BLaER1 treated with 17β-estradiol and CSF1 and Interleukin-3, amounts not matched to agents 10 nM and 100 nM (cell line): ENCODE measurements around the gene PMAIP1.

Experiments
- H3K27ac ChIP-seq, 11 experiments: shearing (Covaris generic); formaldehyde crosslinking; 2 replicates each; pipeline ENCODE4 v1.8.1; 2022
- H3K27me3 ChIP-seq, 11 experiments: shearing (Covaris generic); formaldehyde crosslinking; 2 replicates each; pipeline ENCODE4 v1.8.1; 2022
- H3K36me3 ChIP-seq, 11 experiments: shearing (Covaris generic); formaldehyde crosslinking; 2 replicates each; pipeline ENCODE4 v1.8.1; 2022
- H3K4me1 ChIP-seq, 10 experiments: shearing (Covaris generic); formaldehyde crosslinking; 2 replicates each; pipeline ENCODE4 v1.8.1; 2022
- H3K4me2 ChIP-seq, 11 experiments: shearing (Covaris generic); formaldehyde crosslinking; 2 replicates each; pipeline ENCODE4 v1.8.1; 2022
- H3K4me3 ChIP-seq, 10 experiments: shearing (Covaris generic); formaldehyde crosslinking; 2 replicates each; pipeline ENCODE4 v1.8.1; 2022
- H3K9ac ChIP-seq, 11 experiments: shearing (Covaris generic); formaldehyde crosslinking; 2 replicates each; pipeline ENCODE4 v1.8.1; 2022
- H3K9me3 ChIP-seq, 11 experiments: shearing (Covaris generic); formaldehyde crosslinking; replicated peaks in 1 of 11; 2 replicates each; pipeline ENCODE4 v1.8.1; 2022
- H4K20me1 ChIP-seq, 11 experiments: shearing (Covaris generic); formaldehyde crosslinking; 2 replicates each; pipeline ENCODE4 v1.8.1; 2022
- Cebpa-rat ChIP-seq, 11 experiments: shearing (Covaris generic); IDR thresholded peaks; 2 replicates each; pipeline ENCODE4 v1.8.1; 2022

The PMAIP1 gene

DNA sequence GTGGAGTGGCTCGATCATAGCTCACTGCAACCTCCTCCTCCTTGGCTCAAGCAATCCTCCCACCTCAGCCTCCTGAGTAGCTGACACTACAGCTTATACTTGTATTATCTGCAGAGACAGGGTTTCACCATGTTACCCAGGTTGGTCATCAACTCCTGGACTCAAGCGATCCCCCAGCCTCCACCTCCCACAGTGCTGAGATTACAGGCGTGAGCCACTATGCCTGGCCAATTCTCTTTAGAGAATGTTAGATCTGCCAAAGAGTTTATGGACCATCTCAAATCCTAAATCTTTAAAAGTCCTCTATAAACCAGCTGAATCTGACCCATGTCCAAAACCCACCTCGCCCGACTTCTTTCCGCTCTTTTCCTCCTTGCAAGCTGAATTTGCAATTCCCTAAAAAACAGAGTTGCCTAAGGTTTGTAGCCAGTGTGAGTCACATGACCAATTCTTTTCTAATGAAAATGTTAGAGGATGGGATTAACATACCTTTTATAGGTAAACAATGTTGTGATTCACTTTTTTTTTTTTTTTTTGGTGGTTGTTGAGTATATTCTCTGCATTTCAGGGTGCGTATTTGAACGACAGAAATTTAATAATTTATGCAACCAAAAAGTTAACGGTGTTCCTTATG, 2.4 kb upstream of the PMAIP1 start:
- H3K4me2 ChIP-seq: peak overlapping the region in 6 of 11 experiments; percentile 82 to 99 (median 93); a peak in 9 of 22 replicates
- no peak overlapping the region for H3K4me3 ChIP-seq
- peaks cover 0 to 16% (median 9%) of the 10 kb centered on the region in 11 experiments; a peak in 19 of 22 replicates for H3K36me3 ChIP-seq
- no peak overlapping the region for H3K27ac ChIP-seq
- peaks cover 0 to 26% (median 23%) of the 10 kb centered on the region in 11 experiments; a peak in 19 of 22 replicates for H4K20me1 ChIP-seq
- no peak for TF ChIP-seq Cebpa-rat (IDR thresholded peaks at IDR 0.05)
- peaks cover 11 to 55% (median 20%) of the 10 kb centered on the region in 10 experiments for H3K4me1 ChIP-seq
- no peaks in the 10 kb centered on the region for H3K27me3 ChIP-seq
- H3K9me3 ChIP-seq: no peaks in the 10 kb centered on the region
- peak overlapping the region in 1 of 11 experiments; percentile 19; a peak in 1 of 22 replicates for H3K9ac ChIP-seq

DNA sequence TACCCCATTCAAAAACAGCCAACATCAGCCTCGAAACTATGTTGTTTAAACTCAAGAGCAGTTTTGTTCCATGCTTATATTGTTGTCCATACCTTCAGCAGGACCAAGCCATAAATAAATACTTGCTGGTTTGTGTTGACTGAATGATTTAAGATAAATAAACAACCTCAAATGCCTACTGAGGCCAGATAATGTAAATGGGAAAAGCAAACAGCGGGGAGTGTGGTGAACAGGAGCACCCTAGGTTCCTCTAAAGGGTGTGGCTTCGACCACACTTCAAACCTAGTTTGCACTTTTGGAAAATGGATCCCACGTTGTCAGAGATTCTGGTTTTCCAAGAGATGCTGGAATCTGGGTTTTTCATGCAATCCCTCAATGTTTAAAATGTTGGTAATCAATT, 1.7 kb upstream of the PMAIP1 start:
- Histone ChIP-seq H3K9me3 (no peaks in the 10 kb centered on the region), H3K27me3 (no peaks in the 10 kb centered on the region), H3K4me1 (peaks cover 18 to 62% (median 24%) of the 10 kb centered on the region in 10 experiments), H3K36me3 (peaks cover 4 to 22% (median 16%) of the 10 kb centered on the region in 11 experiments; a peak in 20 of 22 replicates), H3K9ac (peak overlapping the region in 2 of 11 experiments; percentile 93 to 97; a peak in 2 of 22 replicates), H3K4me2 (peak overlapping the region; percentile 69 to 99 (median 92); a peak in 19 of 22 replicates), H3K4me3 (peak overlapping the region in 4 of 10 experiments; percentile 75 to 99 (median 97); a peak in 4 of 20 replicates), H4K20me1 (peaks cover 0 to 33% (median 30%) of the 10 kb centered on the region in 11 experiments; a peak in 19 of 22 replicates), H3K27ac (no peak overlapping the region)
- TF ChIP-seq Cebpa-rat (IDR thresholded peaks at IDR 0.05): no peak

- H3K9me3 ChIP-seq: no peaks in the 10 kb centered on the region
- peak overlapping the region; percentile 90 to 99 (median 96) for H3K27ac ChIP-seq
- peak overlapping the region; percentile 69 to 99 (median 92) for H3K4me2 ChIP-seq
- H3K4me3 ChIP-seq: peak overlapping the region; percentile 75 to 99 (median 95)
- peaks cover 4 to 29% (median 18%) of the 10 kb centered on the region in 11 experiments; a peak in 20 of 22 replicates for H3K36me3 ChIP-seq
- H3K4me1 ChIP-seq: peaks cover 19 to 65% (median 26%) of the 10 kb centered on the region in 10 experiments
- H3K9ac ChIP-seq: peak overlapping the region; percentile 93 to 99 (median 98)
- peaks cover 0 to 39% (median 32%) of the 10 kb centered on the region in 11 experiments; a peak in 19 of 22 replicates for H4K20me1 ChIP-seq
- no peak for TF ChIP-seq Cebpa-rat (IDR thresholded peaks at IDR 0.05)
- no peaks in the 10 kb centered on the region for H3K27me3 ChIP-seq
Observed at GRCh38 chr18:59898609-59899297, 1.0 kb upstream of the PMAIP1 start.

- no peaks in the 10 kb centered on the region for H3K9me3 ChIP-seq
- no peaks in the 10 kb centered on the region for H3K27me3 ChIP-seq
- H3K4me1 ChIP-seq: peaks cover 34 to 68% (median 39%) of the 10 kb centered on the region in 10 experiments
- H3K4me3 ChIP-seq: peak overlapping the region; percentile 75 to 99 (median 95)
- H3K36me3 ChIP-seq: peaks cover 4 to 38% (median 24%) of the 10 kb centered on the region in 11 experiments; a peak in 20 of 22 replicates
- TF ChIP-seq Cebpa-rat (IDR thresholded peaks at IDR 0.05): peak in 6 of 11 experiments; percentile 16 to 81 (median 30); a peak in 7 of 22 replicates
- H4K20me1 ChIP-seq: peaks cover 0 to 47% (median 35%) of the 10 kb centered on the region in 11 experiments; a peak in 19 of 22 replicates
- peak overlapping the region; percentile 93 to 99 (median 98) for H3K9ac ChIP-seq
- H3K4me2 ChIP-seq: peak overlapping the region; percentile 44 to 96 (median 88)
- peak overlapping the region; percentile 71 to 99 (median 96) for H3K27ac ChIP-seq
Observed at GRCh38 chr18:59900222-59901128, 679 bp downstream of the PMAIP1 start.

- peak overlapping the region; percentile 75 to 99 (median 95) for H3K4me3 ChIP-seq
- H3K9me3 ChIP-seq: no peaks in the 10 kb centered on the region
- no peak for TF ChIP-seq Cebpa-rat (IDR thresholded peaks at IDR 0.05)
- peaks cover 4 to 38% (median 24%) of the 10 kb centered on the region in 11 experiments; a peak in 20 of 22 replicates for H3K36me3 ChIP-seq
- H3K27ac ChIP-seq: peak overlapping the region in 10 of 11 experiments; percentile 90 to 99 (median 96); a peak in 20 of 22 replicates
- peaks cover 49 to 80% (median 58%) of the 10 kb centered on the region in 10 experiments for H3K4me1 ChIP-seq
- peak overlapping the region; percentile 66 to 96 (median 87) for H3K4me2 ChIP-seq
- no peaks in the 10 kb centered on the region for H3K27me3 ChIP-seq
- peaks cover 0 to 47% (median 35%) of the 10 kb centered on the region in 11 experiments; a peak in 19 of 22 replicates for H4K20me1 ChIP-seq
- peak overlapping the region; percentile 93 to 99 (median 98); a peak in 21 of 22 replicates for H3K9ac ChIP-seq
Observed at GRCh38 chr18:59902131-59902992, 2.6 kb downstream of the PMAIP1 start.

- peaks cover 0 to 47% (median 35%) of the 10 kb centered on the region in 11 experiments; a peak in 19 of 22 replicates for H4K20me1 ChIP-seq
- peak overlapping the region in 10 of 11 experiments; percentile 53 to 99 (median 96); a peak in 20 of 22 replicates for H3K27ac ChIP-seq
- peak overlapping the region; percentile 93 to 99 (median 98); a peak in 21 of 22 replicates for H3K9ac ChIP-seq
- no peaks in the 10 kb centered on the region for H3K9me3 ChIP-seq
- H3K27me3 ChIP-seq: no peaks in the 10 kb centered on the region
- no peak for TF ChIP-seq Cebpa-rat (IDR thresholded peaks at IDR 0.05)
- H3K36me3 ChIP-seq: peaks cover 4 to 38% (median 24%) of the 10 kb centered on the region in 11 experiments; a peak in 20 of 22 replicates
- peak overlapping the region; percentile 75 to 99 (median 95); a peak in 19 of 20 replicates for H3K4me3 ChIP-seq
- peaks cover 51 to 80% (median 65%) of the 10 kb centered on the region in 10 experiments for H3K4me1 ChIP-seq
- H3K4me2 ChIP-seq: peak overlapping the region; percentile 66 to 96 (median 87)
Observed at GRCh38 chr18:59902993-59903610, 3.3 kb downstream of the PMAIP1 start.
